DND-41 (cell line): ENCODE results near the gene ASXL1.

ENCODE experiments used
- CTCF ChIP-seq: IDR thresholded peaks from 2 replicates; pipeline ENCODE4 v1.5.1; 2012; ENCODE audit warnings: borderline replicate concordance, low read length, moderate library complexity, mild to moderate bottlenecking; ENCODE audit not compliant: poor library complexity, severe bottlenecking; ENCODE audit errors: extremely low read depth
- EZH2 ChIP-seq: IDR thresholded peaks from 3 replicates; pipeline ENCODE4 v1.6.1; 2012; ENCODE audit warnings: borderline replicate concordance, low read depth, mild to moderate bottlenecking, moderate library complexity, low read length, inconsistent platforms; ENCODE audit not compliant: severe bottlenecking

GRCh38 chr20:32415494-32415893 lies 57.4 kb downstream of the ASXL1 start:
- no peak for TF ChIP-seq CTCF
- no peak for TF ChIP-seq EZH2
